ENCODE results near the gene CFAP47. TPM values are rescaled to one million over a fixed set of nuclear protein-coding genes. Genes with fewer than 3 reads are reported as not detected.
"Not testable (repeated sequence)": the region's sequence is repeated elsewhere in the genome, so short reads cannot be mapped to it uniquely, and the experiment has no call there.

The CFAP47 gene
- total RNA-seq, 2 donors from 2014 or later: 0.78 TPM; not detected in 1

- intact Hi-C loops (cut with DNase I): no loop called here
- H3K4me1 ChIP-seq: no peaks in the 10 kb centered on the region
- H3K9me3 ChIP-seq: no peaks in the 10 kb centered on the region
- no peak for ATAC-seq
- H3K27me3 ChIP-seq: no peaks in the 10 kb centered on the region
- H3K36me3 ChIP-seq (replicated peaks in 1 of 2; ENCODE audit: insufficient read depth in 1 of 2, low read depth in 2 of 2): no peaks in the 10 kb centered on the region
- peak in 1 of 4 donors; percentile 6 for DNase-seq
- no peak overlapping the region for H3K4me3 ChIP-seq
- WGBS, 2 donors: 73 to 87% methylated on average over 1 of the region's 1 CpG
- H3K27ac ChIP-seq: no peak overlapping the region
- TF ChIP-seq POLR2A (IDR thresholded peaks at IDR 0.05) (no peak), CTCF (IDR thresholded peaks at IDR 0.05) (no peak)
Measured at GRCh38 chrX:36083256-36083655, 163.7 kb downstream of the CFAP47 start.

- Histone ChIP-seq H3K9me3 (no peaks in the 10 kb centered on the region), H3K4me3 (no peak overlapping the region), H3K27me3 (no peaks in the 10 kb centered on the region), H3K4me1 (no peaks in the 10 kb centered on the region), H3K27ac (no peak overlapping the region), H3K36me3 (replicated peaks in 1 of 2; ENCODE audit: insufficient read depth in 1 of 2, low read depth in 2 of 2) (no peaks in the 10 kb centered on the region)
- TF ChIP-seq CTCF (IDR thresholded peaks at IDR 0.05): no peak
- TF ChIP-seq POLR2A (IDR thresholded peaks at IDR 0.05): no peak
- ATAC-seq (no peak), DNase-seq (no peak)
- intact Hi-C loops (cut with DNase I): no loop called here
- WGBS, 2 donors: 87 to 89% methylated on average over 2 of the region's 2 CpGs
Measured at GRCh38 chrX:36087366-36087765, 167.8 kb downstream of the CFAP47 start.

GRCh38 chrX:36088939-36089338, 169.4 kb downstream of the CFAP47 start:
- H3K4me3 ChIP-seq; ATAC-seq; H3K9me3 ChIP-seq; H3K27ac ChIP-seq; H3K36me3 ChIP-seq (replicated peaks in 1 of 2; ENCODE audit: insufficient read depth in 1 of 2, low read depth in 2 of 2); H3K4me1 ChIP-seq; intact Hi-C loops (cut with DNase I); H3K27me3 ChIP-seq; DNase-seq: not testable (repeated sequence)
- WGBS, 2 donors: 89 to 93% methylated on average over 5 to 10 of the region's 10 CpGs

- no peak overlapping the region for H3K4me3 ChIP-seq
- no peaks in the 10 kb centered on the region for H3K9me3 ChIP-seq
- TF ChIP-seq CTCF (IDR thresholded peaks at IDR 0.05) (no peak), POLR2A (IDR thresholded peaks at IDR 0.05) (no peak)
- no peaks in the 10 kb centered on the region for H3K27me3 ChIP-seq
- ATAC-seq: no peak
- 80 to 91% methylated on average over 2 of the region's 2 CpGs for WGBS, 2 donors
- H3K4me1 ChIP-seq: no peaks in the 10 kb centered on the region
- no peak for DNase-seq
- intact Hi-C loops (cut with DNase I): no loop called here
- H3K36me3 ChIP-seq (replicated peaks in 1 of 2; ENCODE audit: insufficient read depth in 1 of 2, low read depth in 2 of 2): no peaks in the 10 kb centered on the region
- no peak overlapping the region for H3K27ac ChIP-seq
Measured at GRCh38 chrX:36102425-36102824, 182.9 kb downstream of the CFAP47 start.

GRCh38 chrX:36116222-36116621, 196.7 kb downstream of the CFAP47 start:
- H3K27me3 ChIP-seq: no peaks in the 10 kb centered on the region
- DNase-seq (no peak), ATAC-seq (no peak)
- no peaks in the 10 kb centered on the region for H3K36me3 ChIP-seq (replicated peaks in 1 of 2; ENCODE audit: insufficient read depth in 1 of 2, low read depth in 2 of 2)
- no peaks in the 10 kb centered on the region for H3K4me1 ChIP-seq
- WGBS, 2 donors: 60 to 65% methylated on average over 5 of the region's 5 CpGs
- intact Hi-C loops (cut with DNase I): no loop called here
- H3K9me3 ChIP-seq: no peaks in the 10 kb centered on the region
- TF ChIP-seq POLR2A (IDR thresholded peaks at IDR 0.05): no peak
- TF ChIP-seq CTCF (IDR thresholded peaks at IDR 0.05): no peak
- H3K27ac ChIP-seq: no peak overlapping the region
- H3K4me3 ChIP-seq: no peak overlapping the region
